ENCODE data around the gene RTN4IP1. TPM values are rescaled to one million over a fixed set of nuclear protein-coding genes. Genes with fewer than 3 reads are reported as not detected.

The RTN4IP1 gene, protein sequence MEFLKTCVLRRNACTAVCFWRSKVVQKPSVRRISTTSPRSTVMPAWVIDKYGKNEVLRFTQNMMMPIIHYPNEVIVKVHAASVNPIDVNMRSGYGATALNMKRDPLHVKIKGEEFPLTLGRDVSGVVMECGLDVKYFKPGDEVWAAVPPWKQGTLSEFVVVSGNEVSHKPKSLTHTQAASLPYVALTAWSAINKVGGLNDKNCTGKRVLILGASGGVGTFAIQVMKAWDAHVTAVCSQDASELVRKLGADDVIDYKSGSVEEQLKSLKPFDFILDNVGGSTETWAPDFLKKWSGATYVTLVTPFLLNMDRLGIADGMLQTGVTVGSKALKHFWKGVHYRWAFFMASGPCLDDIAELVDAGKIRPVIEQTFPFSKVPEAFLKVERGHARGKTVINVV
- 1 to 10 TPM; 3.3 to 7.1 (median 6.8) TPM for total RNA-seq

- Histone ChIP-seq H3K4me3 (peak within 1 kb of the TSS; percentile 78 to 92 (median 86)), H3K27ac (peak within 1 kb of the TSS; percentile 23 to 80 (median 72)), H3K9me3 (no peaks in the 10 kb centered on the region), H3K27me3 (no peaks in the 10 kb centered on the region), H3K36me3 (no peaks in the 10 kb centered on the region), H3K4me1 (peaks cover 0 to 29% (median 8%) of the 10 kb centered on the region in 4 donors)
- peak; percentile 74 to 92 for DNase-seq (ENCODE audit: low spot score in 2 of 2)
- 1% methylated on average over 33 of the region's 46 CpGs for WGBS, 2 donors
- TF ChIP-seq POLR2A (IDR thresholded peaks at IDR 0.05) (peak in 1 of 2 donors; percentile 46), CTCF (IDR thresholded peaks at IDR 0.05) (peak in 1 of 5 experiments; percentile 36), EP300 (IDR thresholded peaks at IDR 0.05) (peak in 1 of 2 donors; percentile 85)
These were observed at the start of gene RTN4IP1, which contains the start of gene QRSL1 for GRCh38 chr6:106629103-106629858. Gene RTN4IP1 (minus strand): TSS chr6:106629498. CDS start chr6:106629021, 477 bp downstream. Gene QRSL1 (plus strand): TSS chr6:106629578. CDS start chr6:106629682, 104 bp downstream.

DNA sequence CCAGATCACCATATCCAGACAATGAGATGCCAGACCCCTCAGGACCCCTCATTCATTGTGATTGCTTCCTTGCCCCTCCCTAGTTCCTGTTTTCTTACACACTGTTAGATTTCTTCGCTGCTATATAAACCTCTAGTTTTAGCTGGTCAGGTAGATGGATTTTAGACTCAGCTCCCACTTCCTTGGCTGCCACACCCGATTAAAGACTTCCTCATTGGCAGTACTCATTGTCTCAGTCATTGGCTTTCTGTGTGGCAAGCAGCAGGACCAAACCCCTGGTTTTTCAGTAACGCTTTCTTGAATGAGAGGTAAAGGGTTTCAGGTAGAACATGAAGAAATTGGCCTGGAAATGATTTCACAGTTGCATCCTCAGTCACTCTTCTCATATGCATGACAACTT lies 48.0 kb upstream of the RTN4IP1 start:
- DNase-seq (ENCODE audit: low spot score in 2 of 2), result no peak
- WGBS, 2 donors, result 80 to 84% methylated on average over 3 of the region's 3 CpGs
- no peak for TF ChIP-seq POLR2A (IDR thresholded peaks at IDR 0.05)
- no peak for TF ChIP-seq CTCF (IDR thresholded peaks at IDR 0.05)
- TF ChIP-seq EP300 (IDR thresholded peaks at IDR 0.05), result no peak

GRCh38 chr6:106674541-106675229 lies 45.4 kb upstream of the RTN4IP1 start:
- no peak for TF ChIP-seq EP300 (IDR thresholded peaks at IDR 0.05)
- no peak for TF ChIP-seq CTCF (IDR thresholded peaks at IDR 0.05)
- no peak for TF ChIP-seq POLR2A (IDR thresholded peaks at IDR 0.05)

More for the DNA sequence above, 48.0 kb upstream of the RTN4IP1 start:
- Histone ChIP-seq H3K4me1 (no peaks in the 10 kb centered on the region), H3K4me3 (no peak overlapping the region), H3K36me3 (no peaks in the 10 kb centered on the region), H3K27me3 (no peaks in the 10 kb centered on the region), H3K9me3 (no peaks in the 10 kb centered on the region), H3K27ac (no peak overlapping the region)

GRCh38 chr6:106671651-106672050 lies 42.4 kb upstream of the RTN4IP1 start:
- DNase-seq (ENCODE audit: low spot score in 2 of 2), result no peak
- Histone ChIP-seq H3K27me3 (no peaks in the 10 kb centered on the region), H3K4me1 (no peaks in the 10 kb centered on the region), H3K9me3 (no peaks in the 10 kb centered on the region), H3K4me3 (no peak overlapping the region), H3K36me3 (peaks cover 0 to 9% (median 0%) of the 10 kb centered on the region in 3 donors), H3K27ac (no peak overlapping the region)
- WGBS, 2 donors, result 89 to 92% methylated on average over 3 of the region's 3 CpGs
- no peak for TF ChIP-seq POLR2A (IDR thresholded peaks at IDR 0.05)
- TF ChIP-seq EP300 (IDR thresholded peaks at IDR 0.05), result no peak
- TF ChIP-seq CTCF (IDR thresholded peaks at IDR 0.05), result no peak

More at GRCh38 chr6:106674541-106675229, 45.4 kb upstream of the RTN4IP1 start:
- DNase-seq (ENCODE audit: low spot score in 2 of 2), result no peak
- no peaks in the 10 kb centered on the region for H3K27me3 ChIP-seq
- no peak overlapping the region for H3K4me3 ChIP-seq
- no peak overlapping the region for H3K27ac ChIP-seq
- no peaks in the 10 kb centered on the region for H3K4me1 ChIP-seq
- no peaks in the 10 kb centered on the region for H3K9me3 ChIP-seq
- no peaks in the 10 kb centered on the region for H3K36me3 ChIP-seq
